Pancreas (tissue), 10 donors: ENCODE data around the gene HS6ST2. TPM values are rescaled to one million over a fixed set of nuclear protein-coding genes. Genes with fewer than 3 reads are reported as not detected.
"Not testable (repeated sequence)": the region's sequence is repeated elsewhere in the genome, so short reads cannot be mapped to it uniquely, and the experiment has no call there.

Experiments used
- ATAC-seq, 4 donors: fragments of 200-7000 bp; cut with Tn5 transposase; one replicate each; pipeline versions ENCODE4 v1.8.0 to v1.9.1; 2020; ENCODE audit warnings: mild to moderate bottlenecking in 4 of 4, moderate library complexity in 4 of 4
- DNase-seq, 6 donors: peaks; one replicate each; pipeline ENCODE4 v3.0.0-alpha.2; 2020
- FAIRE-seq: peaks from 2 replicates; lab custom pipeline; 2012; peaks lifted over from hg19 to GRCh38; lab: Jason Lieb, UNC
- H3K27ac ChIP-seq, 4 donors: fragments of 200-600 bp; sonication (generic); 1 replicate in 3 of 4; 2 replicates in 1 of 4; pipeline versions ENCODE4 v1.5.0 to v1.8.0; 2020
- H3K27me3 ChIP-seq, 4 donors: fragments of 200-600 bp; one replicate each; pipeline ENCODE4 v1.8.0; 2021
- H3K36me3 ChIP-seq, 3 donors: fragments of 200-600 bp; sonication (generic) in 1 of 3; one replicate each; pipeline versions ENCODE4 v1.5.0 to v1.8.0; 2020 to 2021
- H3K4me1 ChIP-seq, 3 donors: fragments of 200-600 bp; one replicate each; pipeline ENCODE4 v1.8.0; 2021
- H3K4me3 ChIP-seq, 4 donors: fragments of 200-600 bp; sonication (generic) in 2 of 4; one replicate each; pipeline versions ENCODE4 v1.5.0 to v1.8.0; 2020 to 2021
- H3K9me3 ChIP-seq, 4 donors: fragments of 200-600 bp; one replicate each; pipeline ENCODE4 v1.8.0; 2021
- CTCF ChIP-seq, 4 donors: fragments of 200-600 bp; sonication (generic) in 3 of 4; IDR thresholded peaks; one replicate each; pipeline versions ENCODE4 v1.5.0 to v1.8.0; 2021; ENCODE audit warnings: antibody characterized with exemption in 4 of 4
- WGBS, 2 donors: extraction: QIAGEN DNeasy Blood & Tissue Kit; methylation state at CpG; one replicate each; pipeline ENCODE4 v1.1.7; 2013; 5-methylcytosine and 5-hydroxymethylcytosine counted together
- intact Hi-C, 3 donors: fragments of 100-400 bp; cut with DNase I; formaldehyde crosslinking; loops; one replicate each; pipeline versions ENCODE4 v1.11.1 to v1.14.2; 2022
- polyA plus RNA-seq, 2 donors: library from polyadenylated mRNA; stranded (reverse); fragments of 200-250 nt; gene quantifications; one replicate each; pipeline ENCODE4 v1.2.3, GENCODE V29; 2013
- total RNA-seq, 6 donors: library from RNA; stranded (reverse); fragmentation: NEBNext Ultra II Directional in 4 of 6; extraction: Animal tissue kit (Norgen Biotek cat#: 25700) in 4 of 6; gene quantifications; one replicate each; pipeline versions ENCODE4 v1.2.1 to v1.2.4, GENCODE V29; 2021 to 2023
- donor health status: healthy with polysubstance abuse.
- donor health status: DM: no; HTN: no; CAD: no; lungs with moderate emphysema.
- donor health status: DM: no; HTN: no; CAD: no.
- donor health status: control.
- donor health status: control.
- donor health status: Bipolar disorder and iron deficiency.
- donor health status: DM: yes; HTN: yes; CAD: no.
- donor health status: DM: no; HTN: no; CAD: no.
- donor health status: DM: no; HTN: no; CAD: no.
- donor health status: DM: yes; HTN: yes; CAD: no.

Gene HS6ST2
- total and polyA plus RNA-seq, 8 donors, result 0.72 to 5.9 (median 3.4) TPM

GRCh38 chrX:132953354-132953753 is 5.1 kb downstream of the HS6ST2 start:
- WGBS, 2 donors, result 71 to 83% methylated on average over 7 of the region's 7 CpGs
- ATAC-seq (no peak), DNase-seq (no peak), FAIRE-seq (no peak)
- no peak overlapping the region for H3K27ac ChIP-seq
- intact Hi-C loops, result no loop called here
- H3K36me3 ChIP-seq, result no peaks in the 10 kb centered on the region
- no peak overlapping the region for H3K4me3 ChIP-seq
- H3K27me3 ChIP-seq, result no peaks in the 10 kb centered on the region
- H3K9me3 ChIP-seq, result no peaks in the 10 kb centered on the region
- no peak for TF ChIP-seq CTCF (IDR thresholded peaks at IDR 0.05)
- H3K4me1 ChIP-seq, result peaks cover 0 to 2% (median 0%) of the 10 kb centered on the region in 3 donors

- ATAC-seq, result peak in 1 of 4 donors; percentile 48
- intact Hi-C loops, result no loop called here
- Histone ChIP-seq H3K4me3 (no peak overlapping the region), H3K27me3 (no peaks in the 10 kb centered on the region), H3K4me1 (peaks cover 0 to 4% (median 0%) of the 10 kb centered on the region in 3 donors), H3K27ac (no peak overlapping the region), H3K9me3 (no peaks in the 10 kb centered on the region), H3K36me3 (no peaks in the 10 kb centered on the region)
- 29 to 34% methylated on average over 4 of the region's 4 CpGs for WGBS, 2 donors
- no peak for DNase-seq
- FAIRE-seq, result no peak
- TF ChIP-seq CTCF (IDR thresholded peaks at IDR 0.05), result no peak
Observed at GRCh38 chrX:132948648-132949260, 9.7 kb downstream of the HS6ST2 start.

- intact Hi-C loops, H3K9me3 ChIP-seq, FAIRE-seq, H3K27ac ChIP-seq, H3K27me3 ChIP-seq, DNase-seq, ATAC-seq, H3K36me3 ChIP-seq, H3K4me3 ChIP-seq, H3K4me1 ChIP-seq: not testable (repeated sequence)
- 76 to 85% methylated on average over 3 to 4 of the region's 4 CpGs for WGBS, 2 donors
Observed at GRCh38 chrX:132945055-132945599, 13.3 kb downstream of the HS6ST2 start.

GRCh38 chrX:132940727-132941327 is 17.6 kb downstream of the HS6ST2 start:
- Histone ChIP-seq H3K27me3 (peaks cover 0 to 3% (median 1%) of the 10 kb centered on the region in 4 donors), H3K4me3 (no peak overlapping the region), H3K36me3 (no peaks in the 10 kb centered on the region), H3K9me3 (no peaks in the 10 kb centered on the region), H3K27ac (no peak overlapping the region), H3K4me1 (no peaks in the 10 kb centered on the region)
- 18 to 29% methylated on average over 4 of the region's 4 CpGs for WGBS, 2 donors
- TF ChIP-seq CTCF (IDR thresholded peaks at IDR 0.05), result no peak
- ATAC-seq (peak in 2 of 4 donors; percentile 28 to 48), FAIRE-seq (no peak), DNase-seq (no peak)
- intact Hi-C loops, result no loop called here

- H3K9me3 ChIP-seq, result no peaks in the 10 kb centered on the region
- DNase-seq, result no peak
- FAIRE-seq, result no peak
- 71 to 72% methylated on average over 8 of the region's 8 CpGs for WGBS, 2 donors
- H3K27ac ChIP-seq, result no peak overlapping the region
- intact Hi-C loops, result no loop called here
- ATAC-seq, result no peak
- H3K4me1 ChIP-seq, result no peaks in the 10 kb centered on the region
- no peaks in the 10 kb centered on the region for H3K36me3 ChIP-seq
- no peak for TF ChIP-seq CTCF (IDR thresholded peaks at IDR 0.05)
- H3K4me3 ChIP-seq, result no peak overlapping the region
- peaks cover 2 to 14% (median 3%) of the 10 kb centered on the region in 4 donors for H3K27me3 ChIP-seq
Observed at GRCh38 chrX:132933170-132933569, 25.3 kb downstream of the HS6ST2 start.
